Myocyte (in vitro differentiated cells): Measurements from ENCODE around the gene RAP1GDS1. TPM values are rescaled to one million over a fixed set of nuclear protein-coding genes. Genes with fewer than 3 reads are reported as not detected.
"Not testable (repeated sequence)": the region's sequence is repeated elsewhere in the genome, so short reads cannot be mapped to it uniquely, and the experiment has no call there.

Experiments used
- DNase-seq: peaks from one replicate; pipeline ENCODE4 v3.0.0-alpha.2; 2012; ENCODE audit warnings: low read depth
- total RNA-seq: library from RNA; depleted of rRNA; stranded (reverse); fragments of >200 nt; gene quantifications from 2 replicates; pipeline ENCODE4 v1.2.3, GENCODE V29; 2014

Gene RAP1GDS1
- total RNA-seq, 1 donor from 2014 or later: 74.3 TPM

GRCh38 chr4:98430708-98431403 lies 169.7 kb downstream of the RAP1GDS1 start:
- peak; percentile 12 for DNase-seq

- no peak for DNase-seq
Observed at GRCh38 chr4:98433691-98434090, 172.5 kb downstream of the RAP1GDS1 start.

- no peak for DNase-seq
Observed at GRCh38 chr4:98434816-98435215, 173.6 kb downstream of the RAP1GDS1 start.

GRCh38 chr4:98444371-98444770 lies 183.2 kb downstream of the RAP1GDS1 start:
- DNase-seq: no peak

- peak; percentile 78 for DNase-seq
Observed at GRCh38 chr4:98446499-98447375, 185.6 kb downstream of the RAP1GDS1 start.

- DNase-seq: peak; percentile 48
Observed at GRCh38 chr4:98447648-98448047, 186.5 kb downstream of the RAP1GDS1 start.

- peak; percentile 98 for DNase-seq
Observed at GRCh38 chr4:98448908-98449307, 187.7 kb downstream of the RAP1GDS1 start.

- DNase-seq: no peak
Observed at GRCh38 chr4:98452091-98452490, 190.9 kb downstream of the RAP1GDS1 start.

GRCh38 chr4:98457422-98457821 lies 196.2 kb downstream of the RAP1GDS1 start:
- DNase-seq: not testable (repeated sequence)

- DNase-seq: not testable (repeated sequence)
Observed at GRCh38 chr4:98461121-98461865, 200.1 kb downstream of the RAP1GDS1 start.

- DNase-seq: no peak
Observed at GRCh38 chr4:98462487-98462886, 201.3 kb downstream of the RAP1GDS1 start.

GRCh38 chr4:98466868-98467599 lies 205.8 kb downstream of the RAP1GDS1 start:
- DNase-seq: no peak

GRCh38 chr4:98467627-98468072 lies 206.5 kb downstream of the RAP1GDS1 start:
- DNase-seq: peak; percentile 90

- peak; percentile 45 for DNase-seq
Observed at GRCh38 chr4:98468709-98469108, 207.5 kb downstream of the RAP1GDS1 start.

GRCh38 chr4:98469771-98470170 lies 208.6 kb downstream of the RAP1GDS1 start:
- peak; percentile 50 for DNase-seq

- peak; percentile 69 for DNase-seq
Observed at GRCh38 chr4:98470366-98470765, 209.2 kb downstream of the RAP1GDS1 start.

GRCh38 chr4:98470831-98471230 lies 209.6 kb downstream of the RAP1GDS1 start:
- peak; percentile 93 for DNase-seq

- no peak for DNase-seq
Observed at GRCh38 chr4:98473046-98473445, 211.9 kb downstream of the RAP1GDS1 start.

GRCh38 chr4:98474408-98474844 lies 213.2 kb downstream of the RAP1GDS1 start:
- peak; percentile 30 for DNase-seq

- DNase-seq: no peak
Observed at GRCh38 chr4:98476891-98477290, 215.7 kb downstream of the RAP1GDS1 start.

- not testable (repeated sequence) for DNase-seq
Observed at GRCh38 chr4:98479590-98479989, 218.4 kb downstream of the RAP1GDS1 start.
